GM12864 (cell line): ENCODE data around the gene HDAC4.

Source experiments
- DNase-seq: peaks from one replicate; pipeline ENCODE4 v3.0.0-alpha.2; 2011; ENCODE audit warnings: low read depth
- H3K4me3 ChIP-seq: 2 replicates; pipeline ENCODE4 v1.5.1; 2011; ENCODE audit warnings: mild to moderate bottlenecking, low read depth, low read length, control low read depth
- TF ChIP-seq, protein P1 (sequence below): IDR thresholded peaks from 2 replicates; pipeline ENCODE4 v1.5.1; 2011; ENCODE audit warnings: low read depth, mild to moderate bottlenecking, moderate library complexity, low read length, control low read depth, inconsistent platforms; ENCODE audit errors: missing control alignments

The HDAC4 gene

DNA sequence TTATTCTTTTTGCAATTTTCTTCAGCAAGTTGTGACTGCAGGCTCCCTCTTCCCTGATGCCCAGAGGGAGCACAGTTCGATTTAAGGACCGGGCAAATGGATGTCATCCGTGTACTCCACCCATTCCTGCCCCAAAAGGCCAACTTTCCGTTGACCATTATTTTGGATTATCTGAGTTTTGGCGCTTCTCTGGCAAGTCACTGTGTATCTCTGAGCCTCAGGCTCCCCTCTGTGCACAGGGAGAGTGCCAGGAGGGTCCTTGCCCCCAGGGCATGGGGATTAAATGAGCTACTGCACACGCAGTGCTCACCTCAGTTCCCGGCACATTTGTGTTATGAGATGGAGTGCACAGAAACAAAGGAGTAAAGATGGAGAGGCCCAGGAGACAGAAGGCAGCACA lies 41.4 kb upstream of the HDAC4 start:
- H3K4me3 ChIP-seq: no peak overlapping the region
- no peak for DNase-seq
- TF ChIP-seq, protein P1, sequence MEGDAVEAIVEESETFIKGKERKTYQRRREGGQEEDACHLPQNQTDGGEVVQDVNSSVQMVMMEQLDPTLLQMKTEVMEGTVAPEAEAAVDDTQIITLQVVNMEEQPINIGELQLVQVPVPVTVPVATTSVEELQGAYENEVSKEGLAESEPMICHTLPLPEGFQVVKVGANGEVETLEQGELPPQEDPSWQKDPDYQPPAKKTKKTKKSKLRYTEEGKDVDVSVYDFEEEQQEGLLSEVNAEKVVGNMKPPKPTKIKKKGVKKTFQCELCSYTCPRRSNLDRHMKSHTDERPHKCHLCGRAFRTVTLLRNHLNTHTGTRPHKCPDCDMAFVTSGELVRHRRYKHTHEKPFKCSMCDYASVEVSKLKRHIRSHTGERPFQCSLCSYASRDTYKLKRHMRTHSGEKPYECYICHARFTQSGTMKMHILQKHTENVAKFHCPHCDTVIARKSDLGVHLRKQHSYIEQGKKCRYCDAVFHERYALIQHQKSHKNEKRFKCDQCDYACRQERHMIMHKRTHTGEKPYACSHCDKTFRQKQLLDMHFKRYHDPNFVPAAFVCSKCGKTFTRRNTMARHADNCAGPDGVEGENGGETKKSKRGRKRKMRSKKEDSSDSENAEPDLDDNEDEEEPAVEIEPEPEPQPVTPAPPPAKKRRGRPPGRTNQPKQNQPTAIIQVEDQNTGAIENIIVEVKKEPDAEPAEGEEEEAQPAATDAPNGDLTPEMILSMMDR: no peak

DNA sequence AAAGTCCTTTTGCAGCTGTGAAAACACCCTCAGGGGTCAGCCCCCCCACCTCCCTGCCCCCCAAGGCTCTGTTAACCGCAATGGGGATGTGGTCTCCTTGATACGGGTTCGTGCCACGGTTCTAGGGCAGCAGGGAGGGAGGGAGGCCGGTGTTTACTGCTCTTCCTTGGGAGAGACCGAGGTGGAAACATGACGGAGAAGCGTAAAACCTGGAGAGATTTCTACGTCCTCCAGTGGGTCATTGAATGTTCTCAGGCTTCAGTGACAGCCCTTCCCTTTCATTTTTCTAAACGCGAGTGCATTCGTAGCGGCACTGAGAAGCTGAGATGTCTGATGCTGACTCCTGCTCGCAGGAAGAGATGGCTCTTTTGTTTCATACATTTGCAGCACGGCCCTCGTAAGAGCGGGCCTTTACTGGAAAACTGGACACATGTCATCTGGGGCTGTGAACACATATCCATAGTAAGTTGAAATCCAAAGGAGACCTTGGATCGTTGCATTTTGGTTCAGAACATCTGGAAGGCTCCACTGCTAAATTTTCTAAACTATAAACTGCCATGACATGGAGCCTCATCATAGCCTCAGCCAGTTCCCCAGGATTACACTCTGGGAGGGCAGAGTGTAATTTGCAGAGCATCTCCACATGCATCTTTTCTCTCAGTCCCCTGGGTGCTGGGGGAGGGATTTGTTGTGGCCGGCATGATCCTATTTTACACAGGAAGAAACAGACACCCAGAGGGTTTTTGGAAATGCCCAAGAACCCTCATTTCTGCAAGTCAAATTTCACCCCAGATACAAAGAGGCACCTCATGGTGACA lies 40.6 kb upstream of the HDAC4 start:
- DNase-seq: no peak

DNA sequence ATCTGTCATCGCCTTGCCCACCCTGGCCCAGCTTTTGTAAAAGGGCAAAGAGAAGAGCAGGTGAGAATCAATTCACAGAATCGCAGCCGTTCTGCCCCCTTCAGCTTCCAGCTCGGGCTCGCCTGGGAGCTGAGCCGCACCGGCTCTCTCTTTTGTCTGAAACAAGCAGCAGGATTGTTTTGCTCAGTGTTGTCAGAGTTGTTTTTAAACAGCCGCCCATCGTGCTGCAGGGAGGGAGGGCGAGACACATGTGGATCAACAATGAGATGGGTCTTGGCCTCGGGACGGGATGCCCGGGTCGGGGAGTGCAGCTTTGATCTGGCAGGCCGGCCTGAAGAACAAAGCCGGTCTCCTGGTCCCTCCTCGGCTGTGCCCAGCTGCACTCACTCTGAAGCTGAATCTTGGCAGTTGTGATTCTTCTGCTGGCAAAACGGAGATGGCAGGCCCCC lies 39.7 kb upstream of the HDAC4 start:
- DNase-seq: no peak
- TF ChIP-seq, protein P1: no peak
- H3K4me3 ChIP-seq: no peak overlapping the region

More for the DNA sequence above, 40.6 kb upstream of the HDAC4 start:
- TF ChIP-seq, protein P1: no peak
- H3K4me3 ChIP-seq: no peak overlapping the region

DNA sequence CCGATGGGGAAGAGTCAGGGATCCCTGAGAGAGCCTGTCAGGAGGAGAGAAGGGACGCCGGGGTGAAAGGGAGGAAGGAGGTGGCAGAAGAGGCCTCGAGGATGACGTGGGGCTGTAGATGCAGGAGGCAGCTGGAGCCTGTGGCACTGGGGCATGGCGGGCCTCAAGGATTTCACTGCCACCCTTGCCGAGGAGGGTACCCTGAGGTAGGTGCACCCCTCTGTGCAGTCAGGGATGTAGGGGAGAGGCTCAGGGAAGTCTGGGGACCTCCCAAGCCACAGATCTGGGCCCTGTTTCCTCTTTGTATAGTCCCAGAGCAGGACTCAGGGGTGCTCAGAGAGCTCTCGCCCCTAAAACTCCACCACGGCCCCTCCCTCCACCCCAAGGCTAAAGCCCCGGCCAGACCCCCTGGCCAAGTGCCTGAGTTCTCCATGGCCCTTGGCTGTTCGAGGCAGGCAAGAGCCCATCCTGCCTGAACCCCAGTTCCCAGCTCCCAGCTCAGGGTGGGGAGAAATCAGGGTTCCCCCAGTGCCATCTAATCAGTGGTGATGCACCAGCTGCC lies 39.0 kb upstream of the HDAC4 start:
- TF ChIP-seq, protein P1: no peak
- no peak overlapping the region for H3K4me3 ChIP-seq
- DNase-seq: no peak

DNA sequence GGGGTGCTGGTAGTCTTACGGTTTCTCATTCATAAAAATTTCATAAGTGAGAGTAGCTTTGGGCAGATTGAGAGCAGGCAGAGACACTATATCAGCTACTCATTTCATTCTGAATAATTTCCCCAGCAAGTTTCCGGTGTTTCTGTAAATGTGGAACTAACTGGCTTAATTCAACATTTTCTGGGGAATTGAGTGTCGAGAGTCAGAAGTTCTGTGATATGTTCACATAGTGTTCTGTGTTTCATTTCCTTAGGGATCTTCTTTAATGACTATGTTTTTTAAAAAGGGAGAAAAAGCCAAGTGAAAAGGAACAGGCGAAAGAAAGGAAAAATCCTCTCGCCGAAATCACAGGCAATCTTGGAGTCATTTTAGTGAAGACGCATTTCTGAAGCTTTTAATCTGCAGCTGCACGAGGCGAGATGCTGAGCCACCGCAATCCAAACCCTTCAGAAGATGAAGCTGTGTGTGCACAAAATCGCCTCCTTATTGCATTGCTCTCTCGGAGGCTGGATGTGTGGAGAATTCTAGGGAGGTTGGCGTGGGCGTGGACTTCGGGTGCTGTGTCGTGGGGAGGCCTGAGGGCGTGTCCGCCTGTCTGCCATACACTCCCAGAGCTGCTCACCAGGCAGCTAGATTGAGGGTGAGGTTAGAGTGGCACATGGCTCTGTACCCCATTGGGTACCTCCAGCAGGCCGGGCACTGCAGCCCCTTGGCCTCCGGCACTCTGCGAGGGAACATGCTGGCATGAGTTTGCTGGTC lies 38.4 kb upstream of the HDAC4 start:
- H3K4me3 ChIP-seq: no peak overlapping the region
- no peak for DNase-seq
- TF ChIP-seq, protein P1: no peak

DNA sequence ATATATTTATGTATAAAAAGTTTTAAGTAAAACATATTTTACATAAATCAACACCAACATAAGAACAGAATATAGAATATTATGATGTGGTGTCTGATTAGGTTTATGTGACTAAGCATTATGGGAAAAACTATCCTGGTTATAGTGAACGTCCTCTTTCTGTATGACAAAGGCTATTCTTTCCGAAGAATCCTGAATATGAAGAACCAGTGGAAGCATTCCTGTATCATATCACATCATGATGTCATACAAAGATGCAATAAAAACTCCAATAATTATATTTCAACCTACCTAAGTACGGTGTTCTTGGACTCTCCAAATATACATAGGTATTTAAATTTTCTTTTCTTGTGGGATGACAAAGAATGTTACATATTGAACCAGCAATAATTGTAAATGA lies 37.5 kb upstream of the HDAC4 start:
- no peak for DNase-seq
- TF ChIP-seq, protein P1: no peak
- H3K4me3 ChIP-seq: no peak overlapping the region
